ENCODE measurements around the gene ATP1A4. TPM values are rescaled to one million over a fixed set of nuclear protein-coding genes. Genes with fewer than 3 reads are reported as not detected.

ATP1A4 gene
- total and polyA plus RNA-seq, 9 of the 15 experiments (the other 6 are each of a cell fraction or from before 2014, with no cell fraction given), result 0.07 TPM; not detected in 8

DNA sequence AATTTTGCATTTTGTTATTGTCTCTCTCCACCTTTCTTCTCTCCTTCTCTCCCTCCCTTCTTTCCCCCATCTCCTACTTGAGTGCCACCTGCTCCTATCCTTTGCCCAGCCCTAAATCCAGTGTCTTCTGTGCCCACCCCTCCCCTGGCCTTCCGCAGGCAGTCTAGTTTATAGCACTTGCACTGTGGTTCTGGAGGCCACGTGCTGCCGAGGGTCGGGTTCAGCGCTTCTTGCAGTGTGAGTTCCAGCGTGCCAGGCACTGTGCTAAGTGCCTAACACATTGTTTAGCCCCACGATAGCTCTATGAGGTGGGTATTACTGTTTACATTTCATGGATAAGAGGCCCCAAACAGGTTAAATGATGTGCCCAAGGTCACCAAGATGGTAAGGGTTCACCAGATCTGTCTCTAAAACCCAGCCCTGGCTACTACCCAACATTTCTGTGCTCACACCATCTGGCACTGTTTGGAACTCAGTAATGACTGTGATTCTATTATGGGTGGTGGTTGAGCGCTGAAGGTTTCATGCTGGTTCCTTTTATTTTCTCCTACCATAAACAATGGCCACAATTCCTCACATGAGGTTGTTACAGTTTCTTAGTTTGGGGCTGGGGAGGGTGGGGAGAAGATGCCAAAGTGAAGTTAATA lies 14.1 kb upstream of the ATP1A4 start (continued):
- TF ChIP-seq, protein P1, sequence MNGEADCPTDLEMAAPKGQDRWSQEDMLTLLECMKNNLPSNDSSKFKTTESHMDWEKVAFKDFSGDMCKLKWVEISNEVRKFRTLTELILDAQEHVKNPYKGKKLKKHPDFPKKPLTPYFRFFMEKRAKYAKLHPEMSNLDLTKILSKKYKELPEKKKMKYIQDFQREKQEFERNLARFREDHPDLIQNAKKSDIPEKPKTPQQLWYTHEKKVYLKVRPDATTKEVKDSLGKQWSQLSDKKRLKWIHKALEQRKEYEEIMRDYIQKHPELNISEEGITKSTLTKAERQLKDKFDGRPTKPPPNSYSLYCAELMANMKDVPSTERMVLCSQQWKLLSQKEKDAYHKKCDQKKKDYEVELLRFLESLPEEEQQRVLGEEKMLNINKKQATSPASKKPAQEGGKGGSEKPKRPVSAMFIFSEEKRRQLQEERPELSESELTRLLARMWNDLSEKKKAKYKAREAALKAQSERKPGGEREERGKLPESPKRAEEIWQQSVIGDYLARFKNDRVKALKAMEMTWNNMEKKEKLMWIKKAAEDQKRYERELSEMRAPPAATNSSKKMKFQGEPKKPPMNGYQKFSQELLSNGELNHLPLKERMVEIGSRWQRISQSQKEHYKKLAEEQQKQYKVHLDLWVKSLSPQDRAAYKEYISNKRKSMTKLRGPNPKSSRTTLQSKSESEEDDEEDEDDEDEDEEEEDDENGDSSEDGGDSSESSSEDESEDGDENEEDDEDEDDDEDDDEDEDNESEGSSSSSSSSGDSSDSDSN (IDR thresholded peaks at IDR 0.05; ENCODE audit: borderline replicate concordance in 1 of 2, low read depth in 2 of 2, low read length in 2 of 2), result no peak
- TF ChIP-seq ZNF79 (CRISPR knock-in tag; IDR thresholded peaks at IDR 0.05; ENCODE audit: low read depth) (no peak), SIRT6 (IDR thresholded peaks at IDR 0.05; ENCODE audit: low read depth, low read length) (no peak), CBX2 (IDR thresholded peaks at IDR 0.05; ENCODE audit: insufficient read depth, low read length, poor library complexity, severe bottlenecking) (no peak), FOXM1 (IDR thresholded peaks at IDR 0.05; ENCODE audit: low read depth) (no peak), FOXM1 (CRISPR knock-in tag; IDR thresholded peaks at IDR 0.05; ENCODE audit: low read depth) (no peak), TARDBP (IDR thresholded peaks at IDR 0.05) (no peak)
- TF ChIP-seq, protein P2, sequence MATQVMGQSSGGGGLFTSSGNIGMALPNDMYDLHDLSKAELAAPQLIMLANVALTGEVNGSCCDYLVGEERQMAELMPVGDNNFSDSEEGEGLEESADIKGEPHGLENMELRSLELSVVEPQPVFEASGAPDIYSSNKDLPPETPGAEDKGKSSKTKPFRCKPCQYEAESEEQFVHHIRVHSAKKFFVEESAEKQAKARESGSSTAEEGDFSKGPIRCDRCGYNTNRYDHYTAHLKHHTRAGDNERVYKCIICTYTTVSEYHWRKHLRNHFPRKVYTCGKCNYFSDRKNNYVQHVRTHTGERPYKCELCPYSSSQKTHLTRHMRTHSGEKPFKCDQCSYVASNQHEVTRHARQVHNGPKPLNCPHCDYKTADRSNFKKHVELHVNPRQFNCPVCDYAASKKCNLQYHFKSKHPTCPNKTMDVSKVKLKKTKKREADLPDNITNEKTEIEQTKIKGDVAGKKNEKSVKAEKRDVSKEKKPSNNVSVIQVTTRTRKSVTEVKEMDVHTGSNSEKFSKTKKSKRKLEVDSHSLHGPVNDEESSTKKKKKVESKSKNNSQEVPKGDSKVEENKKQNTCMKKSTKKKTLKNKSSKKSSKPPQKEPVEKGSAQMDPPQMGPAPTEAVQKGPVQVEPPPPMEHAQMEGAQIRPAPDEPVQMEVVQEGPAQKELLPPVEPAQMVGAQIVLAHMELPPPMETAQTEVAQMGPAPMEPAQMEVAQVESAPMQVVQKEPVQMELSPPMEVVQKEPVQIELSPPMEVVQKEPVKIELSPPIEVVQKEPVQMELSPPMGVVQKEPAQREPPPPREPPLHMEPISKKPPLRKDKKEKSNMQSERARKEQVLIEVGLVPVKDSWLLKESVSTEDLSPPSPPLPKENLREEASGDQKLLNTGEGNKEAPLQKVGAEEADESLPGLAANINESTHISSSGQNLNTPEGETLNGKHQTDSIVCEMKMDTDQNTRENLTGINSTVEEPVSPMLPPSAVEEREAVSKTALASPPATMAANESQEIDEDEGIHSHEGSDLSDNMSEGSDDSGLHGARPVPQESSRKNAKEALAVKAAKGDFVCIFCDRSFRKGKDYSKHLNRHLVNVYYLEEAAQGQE (IDR thresholded peaks at IDR 0.05; ENCODE audit: borderline replicate concordance), result no peak
- TF ChIP-seq, protein P2 (CRISPR knock-in tag; IDR thresholded peaks at IDR 0.05; ENCODE audit: low read depth), result no peak

All from K562 (cell line).